ENCODE measurements around the gene CYB561A3.

CYB561A3 gene

DNA sequence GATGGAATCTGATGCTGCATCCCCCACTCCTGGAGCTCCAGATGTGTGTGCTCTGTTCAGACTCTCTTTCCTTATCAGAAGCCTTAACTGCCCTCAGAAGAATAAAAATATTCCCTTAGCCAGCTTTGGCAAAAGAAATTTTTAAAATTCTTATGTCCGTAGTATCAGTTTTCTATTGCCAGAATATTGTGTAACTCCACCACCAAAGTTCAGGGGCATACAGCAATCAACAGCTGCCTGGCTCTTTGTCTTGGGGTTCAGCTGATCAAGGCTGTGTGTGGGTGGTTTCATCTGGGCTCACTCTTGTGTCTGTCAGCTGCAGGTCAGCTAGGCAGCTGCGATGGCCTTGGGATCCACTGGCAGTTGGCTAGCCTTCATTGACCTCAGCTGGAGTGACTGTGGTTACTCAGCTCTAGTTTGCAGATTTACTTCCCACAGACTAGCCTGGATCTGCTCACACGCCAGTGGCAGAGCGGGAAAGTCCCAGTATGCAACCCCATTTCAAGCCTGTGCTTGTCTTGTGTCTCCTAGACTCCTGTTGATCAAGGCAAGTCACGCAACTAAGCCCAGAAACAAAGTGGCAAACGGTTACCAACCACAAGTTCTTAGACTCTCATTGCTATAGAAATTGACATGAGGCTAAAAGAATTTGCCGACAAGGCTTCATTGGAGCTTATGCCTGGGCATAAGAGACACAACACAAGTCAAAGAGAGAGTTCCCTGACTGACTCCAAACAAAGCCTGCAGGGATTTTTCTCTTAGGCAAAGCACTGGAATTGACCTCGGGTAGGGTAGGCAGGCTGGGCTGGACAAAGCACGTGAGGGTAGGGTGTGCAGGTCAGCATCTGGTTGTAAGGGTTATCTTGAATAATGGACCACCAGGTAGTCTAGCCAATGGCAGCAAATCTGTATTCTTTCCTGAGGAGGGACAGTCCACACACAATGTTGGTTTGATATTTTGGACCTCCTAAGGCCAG lies 8.0 kb upstream of the CYB561A3 start:
- no peak for FAIRE-seq

DNA sequence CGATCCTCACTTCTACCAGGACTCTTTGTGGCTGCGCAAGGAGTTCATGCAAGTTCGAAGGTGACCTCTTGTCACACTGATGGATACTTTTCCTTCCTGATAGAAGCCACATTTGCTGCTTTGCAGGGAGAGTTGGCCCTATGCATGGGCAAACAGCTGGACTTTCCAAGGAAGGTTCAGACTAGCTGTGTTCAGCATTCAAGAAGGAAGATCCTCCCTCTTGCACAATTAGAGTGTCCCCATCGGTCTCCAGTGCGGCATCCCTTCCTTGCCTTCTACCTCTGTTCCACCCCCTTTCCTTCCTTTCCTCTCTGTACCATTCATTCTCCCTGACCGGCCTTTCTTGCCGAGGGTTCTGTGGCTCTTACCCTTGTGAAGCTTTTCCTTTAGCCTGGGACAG lies 7.0 kb upstream of the CYB561A3 start:
- no peak for FAIRE-seq

DNA sequence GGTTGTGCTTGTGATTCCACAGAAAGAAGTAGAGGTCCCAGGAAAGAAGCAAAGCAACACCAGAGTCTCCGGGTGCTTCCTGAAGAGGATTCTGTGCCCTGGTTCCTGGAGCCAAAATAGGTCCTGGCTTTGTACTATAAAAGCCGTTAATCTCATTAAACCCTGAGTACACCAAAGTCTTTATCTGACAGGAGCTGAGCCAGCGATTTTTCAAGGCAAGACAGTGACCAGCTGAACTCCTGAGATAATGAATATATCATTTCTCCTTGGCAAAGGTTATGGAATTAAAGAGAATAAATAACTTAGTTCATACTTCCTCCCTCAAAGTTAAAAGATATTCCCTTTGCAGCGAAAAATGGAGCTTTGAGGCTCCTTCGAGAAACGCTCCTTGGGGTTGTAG lies 5.7 kb upstream of the CYB561A3 start:
- FAIRE-seq: no peak

DNA sequence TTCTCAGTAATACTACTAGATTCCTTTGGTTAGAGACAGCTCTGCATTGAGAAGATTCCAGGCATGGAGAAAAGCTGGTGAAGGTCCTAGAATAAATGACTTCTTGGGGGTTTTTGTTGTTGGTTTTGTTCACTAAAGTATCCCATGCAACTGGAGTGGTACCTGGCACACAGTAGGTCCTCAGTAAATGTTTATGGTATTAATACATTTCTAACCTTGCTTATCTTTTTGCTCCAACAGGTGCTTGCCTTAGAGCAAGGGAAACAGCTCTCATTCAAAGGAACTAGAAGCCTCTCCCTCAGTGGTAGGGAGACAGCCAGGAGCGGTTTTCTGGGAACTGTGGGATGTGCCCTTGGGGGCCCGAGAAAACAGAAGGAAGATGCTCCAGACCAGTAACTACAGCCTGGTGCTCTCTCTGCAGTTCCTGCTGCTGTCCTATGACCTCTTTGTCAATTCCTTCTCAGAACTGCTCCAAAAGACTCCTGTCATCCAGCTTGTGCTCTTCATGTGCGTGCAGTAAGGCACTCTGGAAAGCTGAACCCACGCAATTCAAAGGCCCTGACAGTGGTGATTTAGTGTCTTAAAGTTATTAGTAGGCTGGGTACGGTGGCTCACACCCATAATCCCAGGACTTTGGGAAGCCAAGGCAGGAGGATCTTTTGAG lies 2.5 kb upstream of the CYB561A3 start:
- no peak for FAIRE-seq

DNA sequence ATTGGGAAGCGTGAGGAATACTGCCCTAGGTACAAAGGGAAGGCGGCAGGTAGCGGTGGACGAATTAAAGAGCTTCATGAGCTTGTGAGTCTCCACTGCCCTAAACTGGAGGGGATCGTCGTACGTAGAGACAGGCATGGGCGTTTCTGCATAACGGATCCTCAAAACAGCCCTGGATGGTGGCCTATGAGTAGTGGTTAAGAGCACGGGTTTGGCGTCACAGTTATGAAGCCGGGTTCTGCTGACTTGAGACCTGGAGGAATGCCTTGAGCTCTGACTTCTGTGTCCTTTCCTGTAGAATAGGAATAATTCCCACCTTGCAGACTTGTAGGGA lies 827 bp upstream of the CYB561A3 start:
- no peak for FAIRE-seq

DNA sequence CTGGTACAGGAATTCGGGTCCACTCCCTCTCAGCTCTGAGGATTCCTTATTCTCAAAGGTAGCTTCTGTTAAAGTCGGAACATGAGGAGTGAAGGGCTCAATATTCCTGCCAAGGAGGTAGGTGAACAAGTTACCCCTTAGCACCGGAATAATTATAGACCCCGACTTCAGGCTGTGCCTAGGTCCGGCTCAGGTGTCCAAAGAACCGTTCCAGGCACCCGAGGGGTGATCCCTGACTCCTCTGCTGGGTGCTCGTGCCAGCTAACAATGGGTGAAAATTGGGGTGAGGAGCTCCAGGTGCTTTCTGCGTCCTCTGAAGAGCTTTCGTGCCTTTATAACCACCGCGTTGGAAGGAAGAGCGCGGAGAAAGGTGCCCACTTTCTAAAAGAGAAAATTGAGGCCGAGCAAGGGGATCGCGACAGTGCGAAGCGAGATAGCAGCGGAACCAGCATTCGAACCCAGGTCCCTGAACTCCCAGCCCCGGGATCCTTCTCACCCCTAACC lies 393 bp downstream of the CYB561A3 start:
- FAIRE-seq: no peak

DNA sequence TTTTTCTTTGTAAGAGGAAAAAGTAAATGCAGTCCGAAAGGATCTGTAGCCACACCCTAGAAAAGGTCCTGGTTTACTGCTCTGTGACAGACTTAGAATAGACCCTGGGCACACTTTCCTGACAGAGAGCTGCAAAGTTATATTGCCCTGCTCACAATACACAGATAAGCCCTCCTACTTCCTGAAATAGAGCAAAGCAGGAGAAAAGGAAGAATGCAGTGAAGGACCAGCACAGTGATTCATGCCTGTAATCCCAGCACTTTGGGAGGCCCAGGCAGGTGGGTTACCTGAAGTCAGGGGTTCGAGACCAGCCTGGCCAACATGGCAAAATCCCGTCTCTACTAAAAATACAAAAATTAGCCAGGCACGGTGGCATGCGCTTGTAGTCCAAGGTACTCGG lies 2.2 kb downstream of the CYB561A3 start:
- no peak for FAIRE-seq

DNA sequence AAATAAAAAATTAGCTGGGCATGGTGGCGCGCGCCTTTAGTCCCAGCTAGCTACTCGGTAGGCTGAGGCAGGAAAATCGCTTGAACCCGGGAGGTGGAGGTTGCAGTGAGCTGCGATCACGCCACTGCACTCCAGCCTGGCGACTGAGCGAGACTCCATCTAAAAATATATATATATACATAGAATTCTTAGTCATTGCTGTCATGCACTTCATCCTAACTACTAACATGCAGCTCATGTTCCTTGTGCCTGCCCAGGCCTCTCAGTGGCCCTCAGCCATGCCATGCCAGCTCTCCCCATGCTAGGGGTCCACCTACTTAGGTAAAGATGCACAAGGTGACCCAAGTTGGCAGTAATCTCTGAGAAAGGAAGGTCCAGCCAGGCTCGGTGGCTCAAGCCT lies 3.1 kb downstream of the CYB561A3 start:
- FAIRE-seq: no peak

DNA sequence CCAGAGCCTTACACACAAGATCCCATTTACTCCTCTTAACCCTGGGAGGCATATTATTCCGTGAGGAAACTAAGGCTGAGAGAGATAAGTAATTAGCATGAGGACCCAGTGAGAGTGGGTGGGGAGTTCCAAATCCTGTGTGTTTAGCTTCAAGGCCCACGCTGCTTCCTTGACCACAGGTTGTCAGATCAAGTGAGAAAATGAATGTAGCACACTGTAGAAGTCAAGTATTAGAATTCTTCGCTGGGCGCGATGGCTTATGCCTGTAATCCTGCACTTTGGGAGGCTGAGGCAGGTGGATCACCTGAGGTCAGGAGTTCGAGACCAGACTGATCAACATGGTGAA lies 3.8 kb downstream of the CYB561A3 start:
- FAIRE-seq: no peak

DNA sequence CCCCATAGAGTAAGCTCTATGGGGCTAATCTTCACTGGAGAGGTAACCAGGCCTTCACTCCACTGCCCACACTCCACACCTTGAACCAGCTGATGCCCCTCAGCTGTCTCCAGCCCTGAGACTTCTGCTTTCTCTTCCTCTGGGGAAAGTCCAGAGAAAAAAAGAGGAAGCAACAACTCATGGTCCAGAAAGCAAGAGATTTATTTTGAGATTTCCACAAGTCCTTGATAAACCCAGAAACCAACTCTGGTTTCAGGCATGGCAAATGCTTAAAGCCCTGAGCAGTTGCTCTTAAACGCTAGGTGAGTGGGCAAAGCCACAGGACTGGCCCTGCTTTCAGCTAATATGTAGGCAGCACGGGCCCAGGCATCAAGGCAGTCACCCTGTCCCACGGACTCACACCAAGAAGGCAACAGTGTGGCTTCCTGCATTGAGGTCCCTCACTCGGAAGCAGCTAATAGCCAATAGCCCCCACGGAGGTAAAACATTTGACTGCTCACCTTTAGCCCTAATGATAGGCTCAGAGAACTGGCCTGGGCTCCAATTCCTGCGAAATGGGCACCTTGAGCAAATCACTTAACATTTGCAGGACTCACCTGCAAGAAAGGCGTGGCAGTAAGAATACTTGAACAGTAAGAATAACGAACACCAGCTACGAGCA lies 4.3 kb downstream of the CYB561A3 start:
- FAIRE-seq: no peak

DNA sequence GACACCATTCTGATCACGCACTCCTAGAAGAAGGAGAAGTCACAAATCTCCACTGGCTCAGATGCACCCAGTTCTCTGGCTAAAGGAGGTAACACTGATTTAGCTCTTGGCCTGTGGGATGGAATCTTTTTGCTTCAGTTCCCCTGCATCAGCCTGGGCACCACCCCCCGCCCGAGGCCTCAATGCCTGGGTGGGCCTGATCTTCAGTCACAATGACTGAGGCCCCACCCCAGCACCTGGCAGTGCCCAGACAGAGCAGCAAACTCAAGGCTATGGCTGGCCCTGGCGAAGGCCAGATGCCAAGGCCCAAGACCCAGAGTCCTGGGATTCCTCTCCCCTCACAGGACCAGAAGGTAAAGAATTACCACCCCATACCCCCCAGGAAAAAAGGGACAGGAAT lies 5.0 kb downstream of the CYB561A3 start:
- FAIRE-seq: no peak

DNA sequence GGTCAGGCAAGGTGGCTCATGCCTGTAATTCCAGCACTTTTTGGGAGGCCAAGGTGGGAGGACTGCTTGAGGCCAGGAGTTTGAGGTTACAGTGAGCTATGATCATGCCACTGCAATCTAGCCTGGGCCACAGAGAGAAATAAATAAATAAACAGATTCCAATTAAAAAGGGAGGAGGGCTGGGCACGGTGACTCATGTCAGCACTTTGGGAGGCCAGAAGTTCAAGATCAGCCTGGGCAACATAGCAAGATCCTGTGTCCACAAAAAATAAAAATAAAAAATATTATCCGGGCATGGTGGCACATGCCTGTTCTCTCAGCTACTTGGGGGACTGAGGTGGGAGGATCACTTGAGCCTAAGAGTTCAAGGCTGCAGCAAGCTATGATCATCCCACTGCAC lies 7.5 kb downstream of the CYB561A3 start:
- no peak for FAIRE-seq

DNA sequence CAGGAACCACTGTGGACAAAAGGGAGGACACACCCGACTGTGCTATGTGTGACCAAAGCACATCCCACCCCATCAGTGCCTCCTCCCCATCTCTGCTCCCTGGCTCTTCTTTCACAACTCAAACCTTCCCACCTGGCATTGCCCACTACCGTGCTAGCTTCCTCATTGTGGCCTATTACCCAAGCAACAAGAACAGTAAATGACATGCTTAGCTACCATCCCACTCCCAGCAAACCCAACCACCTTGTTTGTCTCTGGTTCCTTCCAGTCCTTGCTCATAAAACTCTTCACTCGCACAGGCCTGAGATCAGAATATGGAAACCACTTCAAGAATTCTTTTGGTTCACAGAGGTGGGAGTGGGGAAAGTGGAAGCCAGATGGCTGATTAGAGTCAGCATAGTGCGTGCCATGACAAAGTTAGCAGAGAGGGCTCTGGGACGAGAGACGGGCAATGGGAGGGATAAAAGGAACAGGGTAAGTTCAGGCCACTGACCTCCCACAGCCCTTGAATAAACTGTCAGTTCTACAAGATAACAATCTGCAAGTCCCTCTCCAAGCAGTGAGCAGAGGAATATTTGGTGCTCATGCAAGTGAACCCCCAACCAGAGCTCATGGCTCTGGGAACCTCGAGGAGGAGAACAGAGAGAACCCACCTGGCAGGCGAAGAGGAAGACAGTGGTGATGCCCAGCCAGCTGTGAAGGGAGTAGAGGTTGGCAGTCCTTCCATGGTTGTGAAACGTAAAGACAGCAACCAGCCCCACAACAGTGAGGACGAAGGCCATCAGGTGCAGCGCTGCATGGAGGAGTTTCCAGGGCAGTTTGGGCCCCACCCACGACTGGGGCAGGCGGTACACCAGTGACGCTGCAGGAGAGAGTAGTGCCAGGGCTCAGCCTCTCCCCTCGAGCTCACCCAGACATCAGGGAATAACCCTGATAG lies 8.3 kb downstream of the CYB561A3 start:
- FAIRE-seq: no peak

DNA sequence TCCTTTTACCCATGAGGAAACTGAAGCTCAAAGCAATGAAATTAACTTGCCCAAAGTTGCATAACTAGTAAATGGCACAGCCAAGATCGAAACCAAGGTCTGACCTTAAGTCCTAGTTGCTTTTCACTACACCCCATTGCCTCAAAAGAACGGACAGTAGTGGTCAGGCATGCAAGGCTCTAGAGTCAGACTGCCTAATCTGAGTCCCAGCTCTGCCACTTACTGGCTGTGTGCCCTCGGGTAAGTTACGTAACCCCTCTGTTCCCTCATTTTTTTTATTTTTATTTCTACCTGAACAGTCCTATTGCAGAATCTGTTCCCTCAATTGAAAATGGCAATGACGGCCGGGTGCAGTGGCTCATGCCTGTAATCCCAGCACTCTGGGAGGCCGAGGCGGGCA lies 9.6 kb downstream of the CYB561A3 start:
- no peak for FAIRE-seq

DNA sequence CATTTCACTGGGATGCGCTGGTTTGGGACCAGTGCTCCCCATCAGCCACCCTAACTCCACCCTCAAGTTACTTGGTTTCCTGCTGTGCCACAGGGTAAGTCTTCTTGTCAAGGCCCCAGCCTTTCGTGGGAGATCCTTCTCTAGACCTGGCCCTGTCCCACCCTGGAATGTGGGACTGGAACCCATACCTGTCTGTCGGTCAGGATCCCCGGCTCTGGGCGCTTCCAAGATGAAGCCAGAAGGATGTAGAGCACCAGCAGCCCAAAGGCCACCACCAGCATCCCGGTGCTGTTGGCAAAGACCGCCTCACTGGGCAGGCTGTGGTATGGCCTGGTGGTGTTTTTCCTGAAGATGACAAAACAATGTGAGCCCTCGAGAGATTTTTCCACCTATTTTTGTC lies 10.9 kb downstream of the CYB561A3 start:
- no peak for FAIRE-seq

DNA sequence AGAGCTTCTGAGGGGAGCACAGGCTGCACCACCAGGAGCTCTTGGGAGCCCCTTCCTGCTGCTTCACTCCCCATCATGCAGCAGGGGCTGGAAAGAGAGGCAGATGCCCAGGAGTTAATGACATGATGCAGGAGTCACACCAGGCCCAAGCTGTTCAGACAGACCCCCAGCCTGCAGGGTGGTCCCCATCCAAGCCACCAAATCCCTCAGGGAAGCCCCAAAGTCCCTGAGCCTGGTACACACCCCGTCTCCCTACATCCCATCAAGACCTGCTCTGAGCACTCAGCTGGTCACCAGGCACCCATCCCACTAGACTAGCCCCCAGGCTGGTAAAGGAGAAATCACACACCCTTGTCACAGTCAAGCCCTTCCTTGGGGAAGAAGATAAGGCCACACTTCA lies 11.3 kb downstream of the CYB561A3 start:
- FAIRE-seq: no peak

DNA sequence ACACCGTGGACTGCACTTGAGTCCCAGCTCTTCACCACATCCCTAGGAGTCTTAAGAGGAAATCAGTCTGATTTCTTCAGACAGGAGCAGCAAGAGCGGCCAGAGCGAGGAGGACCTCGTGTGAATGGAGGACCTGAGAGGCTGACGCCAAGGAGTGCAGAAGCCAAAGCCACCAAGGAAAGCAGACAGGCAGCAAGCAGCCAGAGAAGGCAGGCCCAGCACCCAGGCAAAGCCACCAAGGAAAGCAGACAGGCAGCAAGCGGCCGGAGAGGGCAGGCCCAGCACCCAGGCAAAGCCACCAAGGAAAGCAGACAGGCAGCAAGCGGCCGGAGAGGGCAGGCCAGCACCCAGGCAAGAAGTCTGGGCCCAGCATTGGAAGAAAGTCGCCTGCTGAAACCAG lies 11.8 kb downstream of the CYB561A3 start:
- FAIRE-seq: no peak

DNA sequence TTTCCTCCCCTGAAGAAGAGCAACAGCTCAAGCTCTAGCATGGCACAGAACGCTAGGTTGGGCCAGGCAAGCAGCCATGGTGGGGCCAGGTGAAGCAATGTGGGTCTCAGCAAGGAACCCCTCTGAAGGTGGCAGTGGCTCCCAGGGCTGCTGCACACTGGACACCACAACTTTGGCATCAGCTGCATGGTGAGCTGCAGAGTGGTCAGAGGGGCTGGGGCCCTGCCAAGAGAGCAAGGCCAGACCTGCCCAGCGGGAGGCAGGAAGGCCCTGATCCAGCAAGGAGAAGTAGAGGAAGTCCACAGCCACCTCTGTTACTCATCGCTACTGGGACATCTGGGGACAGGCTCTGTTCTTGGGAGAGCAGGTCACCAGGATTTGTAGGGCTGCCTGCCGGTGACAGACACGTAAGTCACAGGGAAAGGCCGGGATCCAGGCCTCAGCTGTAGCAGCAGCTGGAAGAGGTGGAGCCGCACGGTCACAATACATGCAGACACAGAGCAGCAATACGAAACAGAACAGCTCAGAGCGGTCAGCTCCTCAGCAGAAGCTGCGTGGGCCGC lies 12.4 kb downstream of the CYB561A3 start:
- no peak for FAIRE-seq

DNA sequence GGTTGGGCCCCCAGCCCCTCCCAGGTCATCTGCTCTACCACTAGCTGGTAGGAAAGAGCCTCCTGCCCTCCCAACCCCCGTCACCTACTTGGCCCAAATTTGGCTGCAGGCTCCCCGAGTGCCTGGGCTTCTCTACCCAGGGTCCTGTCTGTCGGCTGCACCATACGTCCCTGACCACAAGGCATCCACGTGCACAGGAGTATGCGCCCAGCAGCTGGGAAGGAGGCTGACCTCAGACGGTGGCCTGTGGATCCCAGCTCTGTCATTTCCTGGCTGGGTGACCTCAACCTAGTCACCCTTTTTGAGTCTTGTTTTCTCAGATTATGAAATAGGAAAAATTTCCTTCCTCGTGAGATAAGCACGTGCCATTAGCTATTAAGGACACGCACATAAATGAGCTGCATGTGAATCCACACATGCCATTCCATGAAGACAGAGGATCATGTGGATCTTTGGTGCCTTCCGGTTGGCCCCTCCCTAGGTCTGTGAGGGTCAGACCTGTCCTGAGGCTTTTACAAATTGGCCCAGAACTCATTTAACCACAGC lies 13.7 kb downstream of the CYB561A3 start:
- FAIRE-seq: no peak

DNA sequence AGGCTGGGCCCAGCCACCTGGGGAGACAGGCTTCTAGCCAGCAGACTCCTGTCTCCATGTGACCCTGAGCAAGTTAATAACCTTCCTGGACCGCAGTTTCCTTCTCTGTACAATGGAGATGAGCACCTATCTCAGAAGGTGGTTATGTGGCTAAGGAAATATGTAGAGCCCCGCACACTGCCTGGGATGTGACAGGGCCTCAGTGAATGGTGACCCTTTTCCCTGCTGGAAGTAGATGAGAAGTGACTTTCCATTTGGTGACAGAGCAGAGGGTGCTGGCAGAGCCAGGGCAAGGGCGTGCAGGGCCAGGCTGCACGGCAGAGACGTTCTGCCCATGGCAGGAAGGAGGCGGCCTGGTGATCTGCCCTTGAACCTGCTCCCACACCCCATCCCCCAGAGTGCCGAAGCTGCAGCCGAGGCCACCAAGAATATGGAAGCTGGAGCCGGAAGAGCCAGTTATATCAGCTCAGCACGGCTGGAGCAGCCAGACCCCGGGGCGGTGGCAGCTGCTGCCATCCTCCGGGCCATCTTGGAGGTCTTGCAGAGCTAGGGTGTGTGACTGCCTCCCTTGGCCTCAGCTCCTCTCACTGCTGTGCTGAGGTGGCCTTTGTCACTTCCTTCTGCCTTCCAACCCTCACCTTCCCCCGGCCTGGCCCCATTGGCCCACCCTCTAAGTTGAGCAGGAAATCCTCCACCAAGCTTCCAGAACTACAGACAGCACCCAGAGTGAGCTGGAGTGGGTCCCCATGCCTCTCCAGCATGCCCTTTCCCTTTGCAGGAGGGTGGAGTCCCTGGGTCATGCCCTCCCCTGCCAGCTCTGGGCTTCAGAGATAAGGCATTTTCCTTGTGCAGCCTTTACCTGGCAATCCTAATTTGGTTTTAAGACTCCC lies 15.5 kb downstream of the CYB561A3 start:
- no peak for FAIRE-seq

DNA sequence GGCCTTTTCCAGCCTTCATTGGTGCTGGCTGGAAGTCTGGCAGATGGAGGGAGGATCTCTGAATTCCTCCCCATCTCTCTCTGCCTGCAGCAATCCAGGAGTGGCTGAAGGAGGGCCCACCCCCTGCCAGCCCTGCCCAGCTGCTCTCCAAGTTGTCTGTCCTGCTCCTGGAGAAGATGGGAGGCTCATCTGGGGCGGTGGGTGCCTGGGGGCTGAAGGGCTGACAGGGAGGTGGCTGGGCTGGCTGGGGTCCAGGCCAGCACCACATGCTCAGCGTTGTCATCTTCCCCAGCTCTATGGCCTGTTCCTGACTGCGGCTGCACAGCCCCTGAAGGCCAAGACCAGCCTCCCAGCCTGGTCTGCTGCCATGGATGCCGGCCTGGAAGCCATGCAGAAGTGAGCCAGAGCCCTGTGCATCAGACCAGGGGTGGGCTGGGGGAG lies 16.5 kb downstream of the CYB561A3 start:
- FAIRE-seq: no peak

Data from endometrium (tissue), 2 donors.